ENCODE data around the gene CTRB2.

CTRB2 gene

GRCh38 chr16:75169899-75170405 lies 37.0 kb downstream of the CTRB2 start:
- ChIA-PET CTCF (no interaction called here), POLR2A (no interaction called here)
- TF ChIP-seq, protein P1, sequence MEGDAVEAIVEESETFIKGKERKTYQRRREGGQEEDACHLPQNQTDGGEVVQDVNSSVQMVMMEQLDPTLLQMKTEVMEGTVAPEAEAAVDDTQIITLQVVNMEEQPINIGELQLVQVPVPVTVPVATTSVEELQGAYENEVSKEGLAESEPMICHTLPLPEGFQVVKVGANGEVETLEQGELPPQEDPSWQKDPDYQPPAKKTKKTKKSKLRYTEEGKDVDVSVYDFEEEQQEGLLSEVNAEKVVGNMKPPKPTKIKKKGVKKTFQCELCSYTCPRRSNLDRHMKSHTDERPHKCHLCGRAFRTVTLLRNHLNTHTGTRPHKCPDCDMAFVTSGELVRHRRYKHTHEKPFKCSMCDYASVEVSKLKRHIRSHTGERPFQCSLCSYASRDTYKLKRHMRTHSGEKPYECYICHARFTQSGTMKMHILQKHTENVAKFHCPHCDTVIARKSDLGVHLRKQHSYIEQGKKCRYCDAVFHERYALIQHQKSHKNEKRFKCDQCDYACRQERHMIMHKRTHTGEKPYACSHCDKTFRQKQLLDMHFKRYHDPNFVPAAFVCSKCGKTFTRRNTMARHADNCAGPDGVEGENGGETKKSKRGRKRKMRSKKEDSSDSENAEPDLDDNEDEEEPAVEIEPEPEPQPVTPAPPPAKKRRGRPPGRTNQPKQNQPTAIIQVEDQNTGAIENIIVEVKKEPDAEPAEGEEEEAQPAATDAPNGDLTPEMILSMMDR (IDR thresholded peaks at IDR 0.05; ENCODE audit: insufficient read depth, low read length, missing control alignments): no peak
- no peak for DNase-seq (ENCODE audit: low read depth, low spot score)
- no peak overlapping the region for H3K4me3 ChIP-seq (ENCODE audit: low read depth, low read length)

GRCh38 chr16:75160386-75160785 lies 46.6 kb downstream of the CTRB2 start:
- POLR2A ChIA-PET: no interaction called here
- no peak overlapping the region for H3K4me3 ChIP-seq (ENCODE audit: low read depth, low read length)
- CTCF ChIA-PET: no interaction called here
- no peak for DNase-seq (ENCODE audit: low read depth, low spot score)
- TF ChIP-seq, protein P1 (IDR thresholded peaks at IDR 0.05; ENCODE audit: insufficient read depth, low read length, missing control alignments): no peak
